ENCODE data around the gene FAM171A1.
"Not testable (repeated sequence)": the region's sequence is repeated elsewhere in the genome, so short reads cannot be mapped to it uniquely, and the experiment has no call there.

The FAM171A1 gene

DNA sequence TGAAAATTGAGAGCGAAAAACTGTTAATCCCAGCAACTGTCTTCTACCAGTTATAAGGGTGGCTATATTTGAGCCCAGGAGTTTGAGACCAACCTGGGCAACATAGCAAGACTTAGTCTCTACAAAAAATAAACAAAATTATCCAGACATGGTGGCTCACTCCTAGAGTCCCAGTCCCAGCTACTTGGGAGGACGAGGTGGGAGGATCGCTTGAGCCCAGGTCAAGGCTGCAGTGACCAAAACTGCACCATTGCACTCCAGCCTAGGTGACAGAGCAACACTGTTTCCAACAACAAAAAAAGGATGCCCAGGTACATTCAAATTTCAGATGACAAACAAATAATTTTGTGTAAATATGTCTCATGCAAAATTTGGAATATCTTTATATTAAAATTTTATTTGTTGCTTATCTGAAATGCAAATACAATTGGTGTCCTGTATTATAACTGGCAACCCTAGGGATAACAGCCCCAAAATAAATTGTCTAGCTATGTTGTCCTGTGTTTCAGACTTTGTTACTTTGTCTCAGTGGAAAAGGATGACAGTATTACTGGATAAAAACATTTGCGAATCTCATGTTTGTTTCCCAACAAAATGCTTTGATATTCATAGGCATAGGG lies 26.7 kb downstream of the FAM171A1 start:
- TF ChIP-seq, protein P1, sequence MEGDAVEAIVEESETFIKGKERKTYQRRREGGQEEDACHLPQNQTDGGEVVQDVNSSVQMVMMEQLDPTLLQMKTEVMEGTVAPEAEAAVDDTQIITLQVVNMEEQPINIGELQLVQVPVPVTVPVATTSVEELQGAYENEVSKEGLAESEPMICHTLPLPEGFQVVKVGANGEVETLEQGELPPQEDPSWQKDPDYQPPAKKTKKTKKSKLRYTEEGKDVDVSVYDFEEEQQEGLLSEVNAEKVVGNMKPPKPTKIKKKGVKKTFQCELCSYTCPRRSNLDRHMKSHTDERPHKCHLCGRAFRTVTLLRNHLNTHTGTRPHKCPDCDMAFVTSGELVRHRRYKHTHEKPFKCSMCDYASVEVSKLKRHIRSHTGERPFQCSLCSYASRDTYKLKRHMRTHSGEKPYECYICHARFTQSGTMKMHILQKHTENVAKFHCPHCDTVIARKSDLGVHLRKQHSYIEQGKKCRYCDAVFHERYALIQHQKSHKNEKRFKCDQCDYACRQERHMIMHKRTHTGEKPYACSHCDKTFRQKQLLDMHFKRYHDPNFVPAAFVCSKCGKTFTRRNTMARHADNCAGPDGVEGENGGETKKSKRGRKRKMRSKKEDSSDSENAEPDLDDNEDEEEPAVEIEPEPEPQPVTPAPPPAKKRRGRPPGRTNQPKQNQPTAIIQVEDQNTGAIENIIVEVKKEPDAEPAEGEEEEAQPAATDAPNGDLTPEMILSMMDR (IDR thresholded peaks at IDR 0.05): no peak
- TF ChIP-seq ZFX (IDR thresholded peaks at IDR 0.05; ENCODE audit: borderline replicate concordance): no peak
- H3K27ac ChIP-seq: no peak overlapping the region

DNA sequence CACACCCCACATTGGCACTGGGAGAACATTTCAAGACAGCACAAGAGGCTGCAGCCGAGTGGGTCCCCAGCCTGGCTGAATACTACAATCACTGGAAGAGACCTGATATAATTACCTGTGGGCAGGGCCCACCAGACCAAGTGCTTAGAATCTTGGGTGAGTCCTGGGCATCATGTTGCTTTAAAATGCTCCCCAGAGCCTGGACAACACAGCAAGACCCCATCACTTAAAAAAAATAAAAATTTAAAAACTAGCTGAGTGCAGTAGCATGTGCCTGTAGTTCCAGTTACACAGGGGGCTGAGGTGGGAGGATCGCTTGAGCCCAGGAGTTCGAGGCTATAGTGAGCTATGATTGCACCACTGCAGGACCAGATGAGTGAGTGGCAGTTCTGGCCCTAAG lies 28.1 kb downstream of the FAM171A1 start:
- TF ChIP-seq ZFX (IDR thresholded peaks at IDR 0.05; ENCODE audit: borderline replicate concordance): no peak
- TF ChIP-seq, protein P1 (IDR thresholded peaks at IDR 0.05): no peak
- H3K27ac ChIP-seq: no peak overlapping the region

DNA sequence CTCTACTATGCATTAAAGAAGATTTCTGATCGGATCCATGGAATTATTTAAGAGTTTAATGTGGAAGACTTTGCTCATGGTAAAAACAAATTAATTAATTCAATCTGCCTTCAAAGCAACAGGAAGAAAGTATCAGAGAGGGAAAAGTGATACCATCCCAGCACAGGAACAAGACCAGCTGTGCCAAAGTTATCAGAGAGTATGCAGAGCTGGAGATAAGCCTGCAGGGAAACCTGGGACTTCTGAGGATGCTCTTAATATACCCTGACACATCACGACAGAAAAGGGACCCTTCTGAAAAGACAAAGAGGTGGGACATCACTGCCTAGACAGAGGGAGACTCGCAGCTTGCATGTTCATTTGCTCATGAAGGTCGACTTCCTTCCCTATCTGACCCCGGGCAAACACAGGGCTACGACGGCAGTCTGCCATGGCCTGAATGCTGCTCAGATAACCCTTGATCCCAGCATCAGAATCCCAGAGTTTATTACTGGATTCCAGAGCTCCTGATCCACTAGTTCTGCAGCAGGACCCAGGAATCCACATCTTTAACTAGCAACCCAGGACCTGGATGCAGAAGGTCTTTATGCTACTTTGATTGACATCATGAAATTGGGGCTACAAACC lies 29.5 kb downstream of the FAM171A1 start:
- H3K27ac ChIP-seq: no peak overlapping the region
- TF ChIP-seq, protein P1 (IDR thresholded peaks at IDR 0.05): no peak
- no peak for TF ChIP-seq ZFX (IDR thresholded peaks at IDR 0.05; ENCODE audit: borderline replicate concordance)

DNA sequence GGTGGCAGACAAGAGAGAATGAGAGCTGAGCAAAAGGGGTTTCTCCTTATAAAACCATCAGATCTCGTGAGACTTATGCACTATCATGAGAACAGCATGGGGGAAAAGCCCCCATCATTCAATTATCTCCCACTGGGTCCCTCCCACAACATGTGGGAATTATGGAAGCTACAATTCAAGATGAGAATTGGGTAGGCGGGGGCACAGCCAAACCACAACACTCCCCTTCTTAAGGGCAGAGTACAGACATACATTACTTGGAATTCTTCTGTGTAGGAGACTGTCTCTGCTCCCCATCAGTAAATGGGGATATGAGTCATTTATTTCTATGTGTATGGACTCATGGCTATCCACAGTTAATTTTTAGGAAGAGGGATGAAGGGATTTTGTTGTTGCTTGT lies 31.2 kb downstream of the FAM171A1 start:
- TF ChIP-seq, protein P1 (IDR thresholded peaks at IDR 0.05): no peak
- no peak for TF ChIP-seq ZFX (IDR thresholded peaks at IDR 0.05; ENCODE audit: borderline replicate concordance)

DNA sequence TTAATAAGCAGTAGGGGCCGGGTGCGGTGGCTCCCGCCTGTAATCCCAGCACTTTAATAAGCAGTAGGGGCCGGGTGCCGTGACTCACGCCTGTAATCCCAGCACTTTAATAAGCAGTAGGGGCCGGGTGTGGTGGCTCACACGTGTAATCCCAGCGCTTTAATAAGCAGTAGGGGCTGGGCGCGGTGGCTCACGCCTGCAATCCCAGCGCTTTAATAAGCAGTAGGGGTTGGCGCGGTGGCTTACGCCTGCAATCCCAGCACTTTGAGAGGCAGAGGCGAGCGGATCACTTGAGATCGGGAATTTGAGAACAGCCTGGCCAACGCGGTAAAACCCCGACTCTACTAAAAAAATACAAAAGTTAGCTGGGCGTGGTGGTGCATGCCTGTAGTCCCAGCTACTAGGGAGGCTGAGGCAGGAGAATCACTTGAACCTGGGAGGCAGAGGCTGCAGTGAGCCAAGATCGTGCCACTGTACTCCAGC lies 33.6 kb downstream of the FAM171A1 start:
- H3K27ac ChIP-seq: not testable (repeated sequence)

More for the DNA sequence above, 31.2 kb downstream of the FAM171A1 start:
- H3K27ac ChIP-seq: no peak overlapping the region

DNA sequence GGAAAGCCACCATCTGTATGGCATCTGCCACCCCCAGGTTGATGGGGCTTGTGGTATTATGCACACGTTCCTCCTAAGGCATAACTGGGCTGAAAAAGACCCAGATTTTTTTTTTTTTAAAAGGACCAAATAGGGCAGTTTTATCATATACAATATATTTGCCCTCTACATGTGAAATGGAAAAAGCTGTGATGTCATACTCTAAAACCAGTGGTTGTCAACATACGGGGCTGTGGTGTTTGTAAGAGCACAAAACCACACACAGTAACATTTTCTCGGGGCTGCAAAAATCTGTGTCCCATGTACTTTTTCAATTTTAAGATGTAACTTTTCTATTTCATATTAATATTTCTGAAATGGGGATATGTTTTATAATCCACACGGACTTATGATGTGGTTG lies 34.9 kb downstream of the FAM171A1 start:
- TF ChIP-seq, protein P1 (IDR thresholded peaks at IDR 0.05): no peak
- TF ChIP-seq ZFX (IDR thresholded peaks at IDR 0.05; ENCODE audit: borderline replicate concordance): no peak
- H3K27ac ChIP-seq: no peak overlapping the region

DNA sequence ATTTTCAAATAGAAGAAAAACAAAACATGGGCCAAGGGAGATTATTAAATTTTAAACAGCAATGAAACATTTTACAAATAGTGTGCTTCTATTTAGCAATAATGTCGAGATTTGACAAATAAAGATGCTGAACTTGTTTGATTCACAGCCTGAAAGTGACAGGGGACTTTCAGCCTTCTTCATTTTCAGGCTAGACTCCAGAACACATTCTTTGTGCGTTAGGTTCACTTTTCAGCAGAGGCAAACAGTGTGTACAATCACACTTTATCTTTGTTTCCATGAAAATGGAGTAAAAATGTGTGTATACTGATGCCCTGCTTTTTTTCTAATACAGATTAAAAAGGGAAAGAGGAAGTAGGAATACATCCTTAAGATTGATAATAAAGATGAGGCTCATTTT lies 35.6 kb downstream of the FAM171A1 start:
- H3K27ac ChIP-seq: no peak overlapping the region
- TF ChIP-seq, protein P1 (IDR thresholded peaks at IDR 0.05): no peak
- TF ChIP-seq ZFX (IDR thresholded peaks at IDR 0.05; ENCODE audit: borderline replicate concordance): no peak
